Trophoblast cell (in vitro differentiated cells and primary cell): ENCODE measurements around the gene CALU.

ENCODE experiments used
- DNase-seq, 2 donors: peaks; one replicate each; pipeline ENCODE4 v3.0.0-alpha.2; 2016
- H2AFZ ChIP-seq: 2 replicates; pipeline ENCODE4 v1.6.1; 2013; ENCODE audit warnings: low read length, moderate library complexity, mild to moderate bottlenecking; ENCODE audit not compliant: insufficient read depth, poor library complexity
- H2AK5ac ChIP-seq: 2 replicates; pipeline ENCODE4 v1.6.1; 2013; ENCODE audit warnings: mild to moderate bottlenecking, low read length
- H2BK120ac ChIP-seq: 2 replicates; pipeline ENCODE4 v1.6.1; 2013; ENCODE audit warnings: low read length, mild to moderate bottlenecking, moderate library complexity; ENCODE audit not compliant: insufficient read depth, poor library complexity
- H2BK12ac ChIP-seq: 2 replicates; pipeline ENCODE4 v1.6.1; 2013; ENCODE audit warnings: mild to moderate bottlenecking, low read length, moderate library complexity
- H2BK5ac ChIP-seq: 2 replicates; pipeline ENCODE4 v1.6.1; 2013; ENCODE audit warnings: low read length, low read depth, moderate library complexity, mild to moderate bottlenecking; ENCODE audit not compliant: poor library complexity
- H3K14ac ChIP-seq: 2 replicates; pipeline ENCODE4 v1.6.1; 2013; ENCODE audit warnings: mild to moderate bottlenecking, low read length
- H3K18ac ChIP-seq: 2 replicates; pipeline ENCODE4 v1.6.1; 2013; ENCODE audit warnings: mild to moderate bottlenecking, low read length
- H3K23ac ChIP-seq: 2 replicates; pipeline ENCODE4 v1.6.1; 2013; ENCODE audit warnings: low read length
- H3K27ac ChIP-seq: 2 replicates; pipeline ENCODE4 v1.5.1; 2013; ENCODE audit warnings: low read depth, mild to moderate bottlenecking, inconsistent platforms, low read length, moderate library complexity
- H3K27me3 ChIP-seq: 2 replicates; pipeline ENCODE4 v1.6.1; 2013; ENCODE audit warnings: inconsistent platforms, mild to moderate bottlenecking, low read length, moderate library complexity; ENCODE audit not compliant: insufficient read depth
- H3K36me3 ChIP-seq, 2 experiments: 1 replicate in 1 of 2; 2 replicates in 1 of 2; pipeline ENCODE4 v1.6.1; 2013; ENCODE audit warnings: low read length in 2 of 2, mild to moderate bottlenecking in 2 of 2, moderate library complexity in 1 of 2; ENCODE audit not compliant: insufficient read depth in 2 of 2, control insufficient read depth in 1 of 2
- H3K4ac ChIP-seq: 2 replicates; pipeline ENCODE4 v1.6.1; 2013; ENCODE audit warnings: low read depth, mild to moderate bottlenecking, low read length, moderate library complexity
- H3K4me1 ChIP-seq, 2 experiments: 1 replicate in 1 of 2; 2 replicates in 1 of 2; pipeline ENCODE4 v1.6.1; 2013; ENCODE audit warnings: low read length in 2 of 2, mild to moderate bottlenecking in 2 of 2, moderate library complexity in 1 of 2; ENCODE audit not compliant: insufficient read depth in 2 of 2, control insufficient read depth in 1 of 2
- H3K4me2 ChIP-seq: 2 replicates; pipeline ENCODE4 v1.6.1; 2013; ENCODE audit warnings: inconsistent platforms, mild to moderate bottlenecking, low read length, moderate library complexity
- H3K4me3 ChIP-seq: 2 replicates; pipeline ENCODE4 v1.5.1; 2013; ENCODE audit warnings: mild to moderate bottlenecking, low read depth, low read length, inconsistent platforms
- H3K79me1 ChIP-seq: one replicate; pipeline ENCODE4 v1.6.1; 2013; ENCODE audit warnings: low read length
- H3K79me2 ChIP-seq: 2 replicates; pipeline ENCODE4 v1.6.1; 2013; ENCODE audit warnings: low read length, mild to moderate bottlenecking; ENCODE audit not compliant: control insufficient read depth, insufficient read depth, poor library complexity
- H3K9ac ChIP-seq: 2 replicates; pipeline ENCODE4 v1.6.1; 2013; ENCODE audit warnings: mild to moderate bottlenecking, low read length
- H3K9me3 ChIP-seq: 2 replicates; pipeline ENCODE4 v1.6.1; 2013; ENCODE audit warnings: low read depth, mild to moderate bottlenecking, control low read depth, inconsistent platforms, low read length; ENCODE audit not compliant: insufficient read depth
- H4K12ac ChIP-seq: 2 replicates; pipeline ENCODE4 v1.6.1; 2013; ENCODE audit warnings: low read depth, mild to moderate bottlenecking, low read length, moderate library complexity
- H4K8ac ChIP-seq: 2 replicates; pipeline ENCODE4 v1.6.1; 2013; ENCODE audit warnings: low read depth, mild to moderate bottlenecking, low read length, moderate library complexity
- H4K91ac ChIP-seq: one replicate; pipeline ENCODE4 v1.6.1; 2013; ENCODE audit warnings: low read depth, mild to moderate bottlenecking, low read length, moderate library complexity
- WGBS: extraction: QIAGEN DNeasy Blood & Tissue Kit; methylation state at CpG from one replicate; pipeline ENCODE4 v1.1.7; 2013; ENCODE audit warnings: missing lambda C conversion rate; ENCODE audit not compliant: insufficient read length, insufficient coverage; ENCODE audit errors: extremely low coverage; 5-methylcytosine and 5-hydroxymethylcytosine counted together

CALU gene

GRCh38 chr7:128714701-128715495 is 24.3 kb upstream of the CALU start:
- no CpG with 5 or more reads among the region's 8 CpGs for WGBS
- Histone ChIP-seq H2AFZ (no peak overlapping the region), H2BK12ac (no peak overlapping the region), H3K9ac (no peak overlapping the region), H3K79me1 (no peaks in the 10 kb centered on the region), H3K4me1 (peaks cover 0 to 2% of the 10 kb centered on the region in 2 experiments), H3K27me3 (no peaks in the 10 kb centered on the region), H3K18ac (no peak overlapping the region), H4K91ac (no peak overlapping the region), H3K23ac (no peak overlapping the region), H2BK5ac (no peak overlapping the region), H4K8ac (no peak overlapping the region), H3K4me2 (no peak overlapping the region), H2BK120ac (no peak overlapping the region), H3K27ac (no peak overlapping the region), H3K79me2 (no peaks in the 10 kb centered on the region), H4K12ac (no peak overlapping the region), H3K4me3 (no peak overlapping the region), H3K9me3 (no peaks in the 10 kb centered on the region), H2AK5ac (no peak overlapping the region), H3K14ac (no peak overlapping the region), H3K36me3 (no peaks in the 10 kb centered on the region), H3K4ac (no peak overlapping the region)
- DNase-seq, result no peak

GRCh38 chr7:128718967-128719642 is 20.1 kb upstream of the CALU start:
- Histone ChIP-seq H4K91ac (no peak overlapping the region), H3K4me3 (no peak overlapping the region), H2BK5ac (no peak overlapping the region), H2AK5ac (no peak overlapping the region), H4K12ac (no peak overlapping the region), H4K8ac (no peak overlapping the region), H3K9ac (no peak overlapping the region), H3K14ac (no peak overlapping the region), H3K36me3 (no peaks in the 10 kb centered on the region), H3K27me3 (no peaks in the 10 kb centered on the region), H3K9me3 (no peaks in the 10 kb centered on the region), H3K79me1 (no peaks in the 10 kb centered on the region), H3K23ac (no peak overlapping the region), H2AFZ (no peak overlapping the region), H3K79me2 (no peaks in the 10 kb centered on the region), H3K27ac (no peak overlapping the region), H2BK12ac (no peak overlapping the region), H3K4me2 (no peak overlapping the region), H3K18ac (no peak overlapping the region), H3K4ac (no peak overlapping the region), H3K4me1 (peaks cover 0 to 2% of the 10 kb centered on the region in 2 experiments), H2BK120ac (no peak overlapping the region)
- no peak for DNase-seq
- WGBS, result no CpG with 5 or more reads among the region's 6 CpGs

- Histone ChIP-seq H3K27ac (no peak overlapping the region), H3K14ac (no peak overlapping the region), H3K4ac (no peak overlapping the region), H4K8ac (no peak overlapping the region), H3K27me3 (no peaks in the 10 kb centered on the region), H3K4me1 (peaks cover 0 to 2% of the 10 kb centered on the region in 2 experiments), H4K91ac (no peak overlapping the region), H3K4me2 (no peak overlapping the region), H3K9ac (no peak overlapping the region), H2BK5ac (no peak overlapping the region), H3K36me3 (no peaks in the 10 kb centered on the region), H3K18ac (no peak overlapping the region), H2AK5ac (no peak overlapping the region), H3K4me3 (no peak overlapping the region), H3K23ac (no peak overlapping the region), H2AFZ (no peak overlapping the region), H3K79me1 (no peaks in the 10 kb centered on the region), H2BK12ac (no peak overlapping the region), H3K9me3 (no peaks in the 10 kb centered on the region), H4K12ac (no peak overlapping the region), H3K79me2 (no peaks in the 10 kb centered on the region), H2BK120ac (no peak overlapping the region)
- no peak for DNase-seq
Observed at GRCh38 chr7:128721376-128721775, 17.8 kb upstream of the CALU start.

- H3K27me3 ChIP-seq, result no peaks in the 10 kb centered on the region
- H3K36me3 ChIP-seq, result no peaks in the 10 kb centered on the region
- H2BK12ac ChIP-seq, result no peak overlapping the region
- no peak overlapping the region for H2AK5ac ChIP-seq
- H2BK120ac ChIP-seq, result no peak overlapping the region
- H3K27ac ChIP-seq, result no peak overlapping the region
- H4K91ac ChIP-seq, result no peak overlapping the region
- H3K4me2 ChIP-seq, result no peak overlapping the region
- no peak overlapping the region for H2AFZ ChIP-seq
- WGBS, result no CpG with 5 or more reads among the region's 5 CpGs
- no peak for DNase-seq
- no peak overlapping the region for H4K12ac ChIP-seq
- no peaks in the 10 kb centered on the region for H3K9me3 ChIP-seq
- H3K79me1 ChIP-seq, result no peaks in the 10 kb centered on the region
- no peak overlapping the region for H3K4me3 ChIP-seq
- H3K4me1 ChIP-seq, result peaks cover 0 to 4% of the 10 kb centered on the region in 2 experiments
- no peak overlapping the region for H4K8ac ChIP-seq
- no peak overlapping the region for H3K4ac ChIP-seq
- H3K14ac ChIP-seq, result no peak overlapping the region
- H2BK5ac ChIP-seq, result no peak overlapping the region
- H3K18ac ChIP-seq, result no peak overlapping the region
- H3K23ac ChIP-seq, result no peak overlapping the region
- no peak overlapping the region for H3K9ac ChIP-seq
- H3K79me2 ChIP-seq, result no peaks in the 10 kb centered on the region
Observed at GRCh38 chr7:128724743-128725142, 14.4 kb upstream of the CALU start.
